ENCODE data around the gene RASGEF1B. TPM values are rescaled to one million over a fixed set of nuclear protein-coding genes. Genes with fewer than 3 reads are reported as not detected.

Gene RASGEF1B
- total RNA-seq, 1 experiment from 2014 or later = 7.5 TPM

- no peak overlapping the region for H3K18ac ChIP-seq (ENCODE audit: insufficient read length, low read depth, low read length)
- WGBS (ENCODE audit: extremely low coverage, insufficient read length, low lambda C conversion rate) = no CpG with 5 or more reads among the region's 4 CpGs
- no peaks in the 10 kb centered on the region for H3K79me1 ChIP-seq (ENCODE audit: insufficient read depth, low read depth, low read length, poor library complexity, severe bottlenecking)
- H3K4ac ChIP-seq (ENCODE audit: low read depth, low read length) = no peak overlapping the region
- H3K56ac ChIP-seq (ENCODE audit: insufficient read length, low read depth, low read length) = no peak overlapping the region
- no peaks in the 10 kb centered on the region for H3K79me2 ChIP-seq (ENCODE audit: insufficient read depth, low read length)
- H3K9me3 ChIP-seq (ENCODE audit: control insufficient read depth, low read depth, low read length) = no peaks in the 10 kb centered on the region
- H3K4me1 ChIP-seq (ENCODE audit: insufficient read depth, low read length) = no peaks in the 10 kb centered on the region
- no peak overlapping the region for H2BK20ac ChIP-seq (ENCODE audit: low read depth, low read length, poor library complexity, severe bottlenecking)
- H3K27ac ChIP-seq (ENCODE audit: insufficient read length, low read depth, low read length) = no peak overlapping the region
- H4K5ac ChIP-seq (ENCODE audit: insufficient read length, low read depth, low read length) = no peak overlapping the region
- H3K27me3 ChIP-seq (ENCODE audit: insufficient read depth, low read length) = no peaks in the 10 kb centered on the region
- no peak overlapping the region for H3K14ac ChIP-seq (ENCODE audit: insufficient read depth, low read length)
- no peak overlapping the region for H2AFZ ChIP-seq (ENCODE audit: low read length)
- no peak overlapping the region for H2BK120ac ChIP-seq (ENCODE audit: low read depth, low read length, poor library complexity, severe bottlenecking)
- no peak for TF ChIP-seq CTCF (conservative IDR thresholded peaks at IDR 0.05)
- H2BK5ac ChIP-seq (ENCODE audit: insufficient read length, low read length) = no peak overlapping the region
- peaks cover 3 to 5% of the 10 kb centered on the region in 2 experiments; a peak in 3 of 5 replicates for H3K9me3 Mint-ChIP-seq
- H2BK15ac ChIP-seq (ENCODE audit: low read depth, low read length) = no peak overlapping the region
- no peak overlapping the region for H3K4me3 Mint-ChIP-seq
- no peak for DNase-seq
- H3K36me3 Mint-ChIP-seq (ENCODE audit: insufficient read depth in 1 of 3, low read depth in 3 of 3) = peaks cover 3 to 4% (median 4%) of the 10 kb centered on the region in 3 experiments; a peak in 4 of 7 replicates
- no peak overlapping the region for H3K23ac ChIP-seq (ENCODE audit: insufficient read length, low read depth, low read length)
- no peak overlapping the region for H4K8ac ChIP-seq (replicated peaks; ENCODE audit: insufficient read length, low read depth, low read length)
- peaks cover 5 to 8% of the 10 kb centered on the region in 2 experiments; a peak in 2 of 4 replicates for H3K4me1 Mint-ChIP-seq
- H3K27ac Mint-ChIP-seq = no peak overlapping the region
- H4K20me1 ChIP-seq (ENCODE audit: control insufficient read depth, insufficient read depth, insufficient read length) = no peaks in the 10 kb centered on the region
- no peaks in the 10 kb centered on the region for H3K23me2 ChIP-seq (ENCODE audit: insufficient read length, low read depth, low read length, poor library complexity, severe bottlenecking)
- no peak overlapping the region for H4K91ac ChIP-seq (ENCODE audit: insufficient read length, low read depth, low read length)
- no peak overlapping the region for H2BK12ac ChIP-seq (ENCODE audit: insufficient read length, low read depth, low read length)
- H3K4me2 ChIP-seq (ENCODE audit: insufficient read depth, insufficient read length, low read length) = no peak overlapping the region
- H3T11ph ChIP-seq (ENCODE audit: low read length) = no peak overlapping the region
- H3K27me3 Mint-ChIP-seq (ENCODE audit: low read depth) = no peaks in the 10 kb centered on the region
- no peak overlapping the region for H2AK5ac ChIP-seq (ENCODE audit: insufficient read length, low read length)
- no peak overlapping the region for H3K9ac ChIP-seq (ENCODE audit: extremely low read depth, insufficient read length, low read length)
Observed at GRCh38 chr4:81409836-81410235, 61.9 kb downstream of the RASGEF1B start.

Measured in H9 (cell line).